Body of pancreas (tissue), 4 donors: ENCODE measurements around the gene SLC22A4. TPM values are rescaled to one million over a fixed set of nuclear protein-coding genes. Genes with fewer than 3 reads are reported as not detected.

Source experiments
- ATAC-seq: fragments of 150-250 bp; one replicate; pipeline ENCODE4 v1.9.1; 2016
- DNase-seq, 4 donors: peaks; one replicate each; pipeline ENCODE4 v3.0.0-alpha.2; 2019
- H3K27ac ChIP-seq, 4 donors: fragments of 200-600 bp; sonication (generic); 1 replicate in 3 of 4; 2 replicates in 1 of 4; pipeline versions ENCODE4 v1.5.1 to v1.6.1; 2016 to 2019; ENCODE audit warnings: mild to moderate bottlenecking in 1 of 4, mixed read lengths in 1 of 4, moderate library complexity in 1 of 4
- H3K27me3 ChIP-seq, 2 donors: fragments of 200-600 bp; sonication (generic); one replicate each; pipeline ENCODE4 v1.6.0; 2016; ENCODE audit warnings: mild to moderate bottlenecking in 1 of 2
- H3K36me3 ChIP-seq, 2 donors: fragments of 200-600 bp; sonication (generic); replicated peaks in 1 of 2; 2 replicates each; pipeline ENCODE4 v1.5.1; 2016; ENCODE audit warnings: low read depth in 2 of 2; ENCODE audit not compliant: insufficient read depth in 1 of 2
- H3K4me1 ChIP-seq: fragments of 200-600 bp; sonication (generic); one replicate; pipeline ENCODE4 v1.6.0; 2016
- H3K4me3 ChIP-seq, 2 donors: fragments of 200-600 bp; sonication (generic); 1 replicate in 1 of 2; 2 replicates in 1 of 2; pipeline ENCODE4 v1.5.1; 2016 to 2019
- H3K9me3 ChIP-seq, 3 donors: fragments of 200-600 bp; sonication (generic); 1 replicate in 2 of 3; 2 replicates in 1 of 3; pipeline ENCODE4 v1.5.1; 2016
- POLR2A ChIP-seq, 3 donors: fragments of 450-650 bp; IDR thresholded peaks; one replicate each; pipeline ENCODE4 v1.6.1; 2016; ENCODE audit warnings: antibody characterized with exemption in 3 of 3, mild to moderate bottlenecking in 2 of 3
- WGBS, 2 donors: methylation state at CpG; one replicate each; pipeline ENCODE4 v1.1.5; 2017; 5-methylcytosine and 5-hydroxymethylcytosine counted together
- intact Hi-C: fragments of 100-400 bp; cut with DNase I; formaldehyde crosslinking; loops from one replicate; pipeline ENCODE4 v1.15.1; 2023
- total RNA-seq, 2 donors: library from RNA; depleted of rRNA; stranded (reverse); fragments of >200 nt; gene quantifications; one replicate each; pipeline ENCODE4 v1.1.0, GENCODE V29; 2016
- TF ChIP-seq, protein P1 (sequence below), 7 experiments: fragments of 450-650 bp in 4 of 7; fragments of 200-600 bp in 3 of 7; sonication (generic) in 3 of 7; IDR thresholded peaks; one replicate each; pipeline ENCODE4 v1.5.1; 2016 to 2019; ENCODE audit warnings: antibody characterized with exemption in 7 of 7

Gene SLC22A4
- total RNA-seq, 2 donors from 2014 or later, result not detected

DNA sequence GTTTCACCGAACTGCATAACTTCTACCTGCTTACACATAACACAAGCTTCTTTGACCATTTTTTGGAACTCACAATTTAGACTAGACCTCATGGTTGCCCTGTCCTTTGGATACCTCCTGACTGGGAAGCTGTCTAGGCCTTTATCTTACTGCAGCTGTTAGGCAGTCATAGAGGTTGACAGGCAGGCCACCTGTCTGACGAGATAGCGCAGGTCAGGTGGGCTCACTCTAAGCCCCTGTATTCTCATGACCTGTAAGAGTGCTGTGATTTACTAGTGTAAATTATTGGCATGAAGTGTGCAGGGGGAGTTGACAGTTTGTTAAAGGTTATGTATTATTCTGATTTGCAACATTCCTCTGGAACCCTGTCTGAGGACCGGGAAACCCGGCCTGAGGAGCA is 29.0 kb downstream of the SLC22A4 start:
- H3K27ac ChIP-seq, result no peak overlapping the region
- DNase-seq, result no peak
- WGBS, 2 donors, result 83 to 92% methylated on average over 5 of the region's 5 CpGs
- H3K9me3 ChIP-seq, result no peaks in the 10 kb centered on the region
- intact Hi-C loops, result no loop called here
- no peaks in the 10 kb centered on the region for H3K36me3 ChIP-seq
- TF ChIP-seq POLR2A (IDR thresholded peaks at IDR 0.05), result no peak
- TF ChIP-seq, protein P1, sequence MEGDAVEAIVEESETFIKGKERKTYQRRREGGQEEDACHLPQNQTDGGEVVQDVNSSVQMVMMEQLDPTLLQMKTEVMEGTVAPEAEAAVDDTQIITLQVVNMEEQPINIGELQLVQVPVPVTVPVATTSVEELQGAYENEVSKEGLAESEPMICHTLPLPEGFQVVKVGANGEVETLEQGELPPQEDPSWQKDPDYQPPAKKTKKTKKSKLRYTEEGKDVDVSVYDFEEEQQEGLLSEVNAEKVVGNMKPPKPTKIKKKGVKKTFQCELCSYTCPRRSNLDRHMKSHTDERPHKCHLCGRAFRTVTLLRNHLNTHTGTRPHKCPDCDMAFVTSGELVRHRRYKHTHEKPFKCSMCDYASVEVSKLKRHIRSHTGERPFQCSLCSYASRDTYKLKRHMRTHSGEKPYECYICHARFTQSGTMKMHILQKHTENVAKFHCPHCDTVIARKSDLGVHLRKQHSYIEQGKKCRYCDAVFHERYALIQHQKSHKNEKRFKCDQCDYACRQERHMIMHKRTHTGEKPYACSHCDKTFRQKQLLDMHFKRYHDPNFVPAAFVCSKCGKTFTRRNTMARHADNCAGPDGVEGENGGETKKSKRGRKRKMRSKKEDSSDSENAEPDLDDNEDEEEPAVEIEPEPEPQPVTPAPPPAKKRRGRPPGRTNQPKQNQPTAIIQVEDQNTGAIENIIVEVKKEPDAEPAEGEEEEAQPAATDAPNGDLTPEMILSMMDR (IDR thresholded peaks at IDR 0.05), result no peak
- H3K27me3 ChIP-seq, result no peaks in the 10 kb centered on the region
- no peak for ATAC-seq
- H3K4me1 ChIP-seq, result no peaks in the 10 kb centered on the region
- H3K4me3 ChIP-seq, result no peak overlapping the region

DNA sequence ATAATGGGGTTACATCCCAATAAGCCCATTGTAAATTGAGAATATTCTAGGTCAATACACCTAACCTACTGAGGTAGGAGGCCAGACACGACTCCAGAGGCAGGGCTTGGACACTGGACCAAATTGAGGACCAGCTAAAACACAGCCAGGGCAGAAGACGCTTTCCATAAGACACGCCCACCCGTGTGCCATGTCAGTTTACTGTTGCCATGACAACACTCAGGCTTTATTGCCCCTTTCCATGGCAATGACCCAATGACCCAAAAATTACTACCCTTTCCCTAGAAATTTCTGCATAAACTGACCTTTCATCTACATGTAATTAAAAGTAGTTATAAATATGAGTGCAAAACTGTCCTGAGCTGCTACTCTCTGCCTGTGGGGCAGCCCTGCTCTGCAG is 31.5 kb downstream of the SLC22A4 start:
- WGBS, 2 donors, result 91 to 97% methylated on average over 3 to 4 of the region's 4 CpGs
- no peak for TF ChIP-seq POLR2A (IDR thresholded peaks at IDR 0.05)
- TF ChIP-seq, protein P1 (IDR thresholded peaks at IDR 0.05), result no peak
- no peak overlapping the region for H3K4me3 ChIP-seq
- ATAC-seq, result no peak
- no peak overlapping the region for H3K27ac ChIP-seq
- H3K36me3 ChIP-seq, result no peaks in the 10 kb centered on the region
- H3K27me3 ChIP-seq, result no peaks in the 10 kb centered on the region
- intact Hi-C loops, result no loop called here
- no peak for DNase-seq
- no peaks in the 10 kb centered on the region for H3K4me1 ChIP-seq
- no peaks in the 10 kb centered on the region for H3K9me3 ChIP-seq

- Histone ChIP-seq H3K4me3 (no peak overlapping the region), H3K9me3 (no peaks in the 10 kb centered on the region), H3K27ac (no peak overlapping the region), H3K4me1 (no peaks in the 10 kb centered on the region), H3K36me3 (no peaks in the 10 kb centered on the region), H3K27me3 (no peaks in the 10 kb centered on the region)
- 69 to 81% methylated on average over 2 of the region's 2 CpGs for WGBS, 2 donors
- no peak for DNase-seq
- TF ChIP-seq, protein P1 (IDR thresholded peaks at IDR 0.05), result no peak
- TF ChIP-seq POLR2A (IDR thresholded peaks at IDR 0.05), result no peak
- ATAC-seq, result no peak
- intact Hi-C loops, result no loop called here
These were observed 33.2 kb downstream of the SLC22A4 start for GRCh38 chr5:132327252-132327955.

DNA sequence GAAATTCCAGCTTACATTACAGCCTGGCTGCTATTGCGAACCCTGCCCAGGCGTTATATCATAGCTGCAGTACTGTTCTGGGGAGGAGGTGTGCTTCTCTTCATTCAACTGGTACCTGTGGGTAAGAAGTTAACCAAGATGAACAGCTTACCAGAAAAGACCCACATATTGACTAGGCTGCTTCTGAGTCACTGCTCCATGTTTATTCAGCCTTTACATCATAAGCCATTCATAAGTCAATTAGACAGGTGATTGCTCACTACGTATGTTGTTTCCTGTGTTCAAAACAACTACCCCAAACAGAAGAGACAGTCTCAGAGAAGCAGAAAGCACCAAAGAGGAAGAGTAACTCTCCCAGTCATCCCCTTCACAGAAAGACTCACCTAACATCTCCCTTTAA is 40.6 kb downstream of the SLC22A4 start:
- H3K4me3 ChIP-seq, result no peak overlapping the region
- no peak for DNase-seq
- TF ChIP-seq POLR2A (IDR thresholded peaks at IDR 0.05), result no peak
- TF ChIP-seq, protein P1 (IDR thresholded peaks at IDR 0.05), result no peak
- H3K27me3 ChIP-seq, result no peaks in the 10 kb centered on the region
- no peaks in the 10 kb centered on the region for H3K9me3 ChIP-seq
- ATAC-seq, result no peak
- no peaks in the 10 kb centered on the region for H3K4me1 ChIP-seq
- intact Hi-C loops, result no loop called here
- no peak overlapping the region for H3K27ac ChIP-seq
- WGBS, 2 donors, result 77 to 80% methylated on average over 3 of the region's 3 CpGs
- H3K36me3 ChIP-seq, result no peaks in the 10 kb centered on the region

DNA sequence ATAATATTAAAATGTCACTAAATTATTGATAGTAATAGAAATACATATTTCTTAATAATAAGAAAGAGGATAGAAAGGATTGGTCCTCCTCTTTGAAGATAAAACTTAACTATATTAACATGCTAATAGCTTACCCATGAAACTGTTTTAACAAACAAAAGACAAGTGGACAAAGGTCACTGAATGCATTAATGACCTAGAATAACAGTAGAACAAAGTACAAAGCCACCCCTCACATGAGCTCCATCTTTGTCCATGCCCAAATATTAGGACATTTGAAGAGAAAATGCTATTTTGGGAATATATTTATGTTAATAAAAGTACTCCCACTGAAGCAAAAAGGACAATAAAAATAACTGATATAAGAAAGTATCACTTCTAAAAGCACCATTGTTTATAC is 41.2 kb downstream of the SLC22A4 start:
- intact Hi-C loops, result no loop called here
- H3K27ac ChIP-seq, result no peak overlapping the region
- H3K36me3 ChIP-seq, result no peaks in the 10 kb centered on the region
- ATAC-seq, result no peak
- H3K4me1 ChIP-seq, result no peaks in the 10 kb centered on the region
- no peaks in the 10 kb centered on the region for H3K9me3 ChIP-seq
- no peak for TF ChIP-seq POLR2A (IDR thresholded peaks at IDR 0.05)
- TF ChIP-seq, protein P1 (IDR thresholded peaks at IDR 0.05), result no peak
- no peak for DNase-seq
- H3K4me3 ChIP-seq, result no peak overlapping the region
- H3K27me3 ChIP-seq, result no peaks in the 10 kb centered on the region
